Adrenal gland (tissue), 12 donors: ENCODE measurements around the gene CELSR2. TPM values are rescaled to one million over a fixed set of nuclear protein-coding genes. Genes with fewer than 3 reads are reported as not detected.

Experiments used
- DNase-seq, 7 donors: peaks; one replicate each; pipeline ENCODE4 v3.0.0-alpha.2; 2019 to 2020
- H3K27ac ChIP-seq, 5 donors: fragments of 200-600 bp; sonication (generic) in 4 of 5; 1 replicate in 3 of 5; 2 replicates in 2 of 5; pipeline versions ENCODE4 v1.5.1 to v1.8.0; 2016 to 2020; ENCODE audit warnings: mild to moderate bottlenecking in 1 of 5
- H3K27me3 ChIP-seq: fragments of 200-600 bp; 2 replicates; pipeline ENCODE4 v1.8.0; 2021
- H3K36me3 ChIP-seq, 2 donors: fragments of 200-600 bp; replicated peaks in 1 of 2; 1 replicate in 1 of 2; 2 replicates in 1 of 2; pipeline versions ENCODE4 v1.5.1 to v1.8.0; 2018 to 2022
- H3K4me1 ChIP-seq, 2 donors: fragments of 200-600 bp; replicated peaks in 1 of 2; 1 replicate in 1 of 2; 2 replicates in 1 of 2; pipeline versions ENCODE4 v1.5.1 to v1.8.0; 2018 to 2021
- H3K4me3 ChIP-seq, 4 donors: fragments of 200-600 bp; sonication (generic) in 3 of 4; one replicate each; pipeline ENCODE4 v1.5.1; 2016 to 2018
- H3K9me3 ChIP-seq, 3 donors: fragments of 200-600 bp; sonication (generic) in 1 of 3; replicated peaks in 1 of 3; 1 replicate in 2 of 3; 2 replicates in 1 of 3; pipeline versions ENCODE4 v1.5.1 to v1.8.0; 2016 to 2021
- CTCF ChIP-seq, 6 experiments: fragments of 450-650 bp in 4 of 6; fragments of 200-600 bp in 2 of 6; sonication (generic) in 1 of 6; IDR thresholded peaks; 1 replicate in 5 of 6; 2 replicates in 1 of 6; pipeline versions ENCODE4 v1.5.1 to v1.8.0; 2016 to 2021; ENCODE audit warnings: antibody characterized with exemption in 6 of 6, mild to moderate bottlenecking in 2 of 6, moderate library complexity in 1 of 6
- POLR2A ChIP-seq, 2 donors: fragments of 450-650 bp; IDR thresholded peaks; one replicate each; pipeline ENCODE4 v1.6.1; 2017; ENCODE audit warnings: antibody characterized with exemption in 2 of 2, mild to moderate bottlenecking in 2 of 2, moderate library complexity in 1 of 2
- WGBS, 4 donors: extraction: QIAGEN DNeasy Blood & Tissue Kit in 2 of 4; methylation state at CpG; one replicate each; pipeline versions ENCODE4 v1.1.5 to v1.1.7; 2013 to 2017; 5-methylcytosine and 5-hydroxymethylcytosine counted together
- intact Hi-C, 2 donors: fragments of 100-400 bp; cut with DNase I; formaldehyde crosslinking; loops; one replicate each; pipeline versions ENCODE4 v1.14.1 to v1.15.0; 2022 to 2023
- polyA plus RNA-seq, 3 donors: library from polyadenylated mRNA; stranded (reverse); fragments of 200-250 nt in 2 of 3; fragments of 350-450 nt in 1 of 3; fragmentation: Illumina TruSeq in 1 of 3; extraction: RNeasy Lipid Tissue Mini Kit (QIAGEN cat#74804) in 1 of 3; gene quantifications; one replicate each; pipeline ENCODE4 v1.2.3, GENCODE V29; 2013 to 2014
- total RNA-seq, 9 donors: library from RNA; depleted of rRNA in 4 of 9; stranded (reverse); fragments of >200 nt in 4 of 9; fragments of 120-200 nt in 1 of 9; fragmentation: NEBNext Ultra II Directional in 1 of 9; extraction: Animal tissue kit (Norgen Biotek cat#: 25700) in 1 of 9; gene quantifications; one replicate each; pipeline versions ENCODE4 v1.1.0 to v1.2.4, GENCODE V29; 2013 to 2023
- donor health status: healthy with polysubstance abuse.
- donor health status: Bipolar disorder and iron deficiency.
- donor health status: DM: yes; HTN: yes; CAD: no.
- donor health status: DM: no; HTN: no; CAD: no.
- donor health status: DM: no; HTN: no; CAD: no.
- donor health status: DM: yes; HTN: yes; CAD: no.

CELSR2 gene
- total and polyA plus RNA-seq, 12 donors: 0.89 to 9.1 (median 5.1) TPM

GRCh38 chr1:109293026-109293425, 43.7 kb downstream of the CELSR2 start:
- Histone ChIP-seq H3K36me3 (no peaks in the 10 kb centered on the region), H3K27ac (no peak overlapping the region), H3K4me1 (peaks cover 0 to 1% of the 10 kb centered on the region in 2 donors), H3K9me3 (no peaks in the 10 kb centered on the region), H3K4me3 (no peak overlapping the region), H3K27me3 (no peaks in the 10 kb centered on the region)
- intact Hi-C loops: no loop called here
- WGBS, 4 donors: 73 to 85% (median 78%) methylated on average over 2 of the region's 2 CpGs
- DNase-seq: no peak
- TF ChIP-seq CTCF (IDR thresholded peaks at IDR 0.05) (no peak), POLR2A (IDR thresholded peaks at IDR 0.05) (no peak)

- TF ChIP-seq CTCF (IDR thresholded peaks at IDR 0.05) (no peak), POLR2A (IDR thresholded peaks at IDR 0.05) (no peak)
- H3K27me3 ChIP-seq: no peaks in the 10 kb centered on the region
- no peaks in the 10 kb centered on the region for H3K36me3 ChIP-seq
- no peak overlapping the region for H3K4me3 ChIP-seq
- intact Hi-C loops: no loop called here
- no peak overlapping the region for H3K27ac ChIP-seq
- DNase-seq: no peak
- WGBS, 4 donors: 52 to 64% (median 58%) methylated on average over 4 of the region's 4 CpGs
- no peaks in the 10 kb centered on the region for H3K9me3 ChIP-seq
- peaks cover 0 to 16% of the 10 kb centered on the region in 2 donors for H3K4me1 ChIP-seq
Observed at GRCh38 chr1:109294481-109294880, 45.1 kb downstream of the CELSR2 start.

- no peak for DNase-seq
- TF ChIP-seq CTCF (IDR thresholded peaks at IDR 0.05) (no peak), POLR2A (IDR thresholded peaks at IDR 0.05) (no peak)
- Histone ChIP-seq H3K4me3 (no peak overlapping the region), H3K27me3 (no peaks in the 10 kb centered on the region), H3K4me1 (peaks cover 0 to 20% of the 10 kb centered on the region in 2 donors), H3K9me3 (no peaks in the 10 kb centered on the region), H3K27ac (no peak overlapping the region), H3K36me3 (no peaks in the 10 kb centered on the region)
- WGBS, 4 donors: 78 to 89% (median 80%) methylated on average over 9 to 12 of the region's 12 CpGs
- intact Hi-C loops: no loop called here
Observed at GRCh38 chr1:109295712-109296415, 46.5 kb downstream of the CELSR2 start.

- Histone ChIP-seq H3K4me1 (peaks cover 0 to 20% of the 10 kb centered on the region in 2 donors), H3K9me3 (no peaks in the 10 kb centered on the region), H3K4me3 (no peak overlapping the region), H3K27ac (no peak overlapping the region), H3K36me3 (no peaks in the 10 kb centered on the region), H3K27me3 (no peaks in the 10 kb centered on the region)
- WGBS, 4 donors: 92 to 96% (median 94%) methylated on average over 15 to 16 of the region's 16 CpGs
- intact Hi-C loops: no loop called here
- TF ChIP-seq POLR2A (IDR thresholded peaks at IDR 0.05): no peak
- no peak for TF ChIP-seq CTCF (IDR thresholded peaks at IDR 0.05)
- no peak for DNase-seq
Observed at GRCh38 chr1:109296782-109297181, 47.4 kb downstream of the CELSR2 start.
